HL-60 (cell line): ENCODE measurements around the gene FAM114A2.

ENCODE experiments used
- DNase-seq, 2 experiments: peaks; one replicate each; pipeline ENCODE4 v3.0.0-alpha.2; 2010 to 2020; ENCODE audit warnings: low read depth in 1 of 2, low spot score in 1 of 2
- H3K27ac ChIP-seq: fragments of 250-450 bp; sonication (Bioruptor Pico); replicated peaks from 2 replicates; pipeline ENCODE4 v1.5.1; 2020; ENCODE audit warnings: mild to moderate bottlenecking, moderate library complexity
- H3K27me3 ChIP-seq: fragments of 250-450 bp; sonication (Bioruptor Pico); 2 replicates; pipeline ENCODE4 v1.5.1; 2021; ENCODE audit warnings: mild to moderate bottlenecking, moderate library complexity; ENCODE audit not compliant: insufficient read depth, poor library complexity, severe bottlenecking
- H3K4me3 ChIP-seq: replicated peaks from 2 replicates; pipeline ENCODE4 v1.5.1; 2011; ENCODE audit warnings: mild to moderate bottlenecking, control low read depth, low read length; ENCODE audit not compliant: insufficient read depth
- GABPA ChIP-seq: IDR thresholded peaks from 2 replicates; pipeline ENCODE4 v1.6.1; 2012; ENCODE audit warnings: low read depth
- POLR2AphosphoS5 ChIP-seq: IDR thresholded peaks from 2 replicates; pipeline ENCODE4 v1.6.1; 2012; ENCODE audit warnings: low read depth
- REST ChIP-seq: IDR thresholded peaks from 2 replicates; pipeline ENCODE4 v1.6.1; 2012; ENCODE audit warnings: low read depth; ENCODE audit not compliant: insufficient replicate concordance
- SPI1 ChIP-seq: IDR thresholded peaks from 2 replicates; pipeline ENCODE4 v1.6.1; 2012; ENCODE audit warnings: low read depth, mild to moderate bottlenecking, borderline replicate concordance
- TF ChIP-seq, protein P1 (sequence below): IDR thresholded peaks from one replicate; pipeline ENCODE4 v1.5.1; 2011; ENCODE audit warnings: low read length, control low read depth, inconsistent platforms; ENCODE audit not compliant: insufficient read depth

Gene FAM114A2

GRCh38 chr5:154044581-154044980 lies 5.9 kb upstream of the FAM114A2 start:
- TF ChIP-seq REST: no peak
- no peak for TF ChIP-seq POLR2AphosphoS5
- TF ChIP-seq, protein P1, sequence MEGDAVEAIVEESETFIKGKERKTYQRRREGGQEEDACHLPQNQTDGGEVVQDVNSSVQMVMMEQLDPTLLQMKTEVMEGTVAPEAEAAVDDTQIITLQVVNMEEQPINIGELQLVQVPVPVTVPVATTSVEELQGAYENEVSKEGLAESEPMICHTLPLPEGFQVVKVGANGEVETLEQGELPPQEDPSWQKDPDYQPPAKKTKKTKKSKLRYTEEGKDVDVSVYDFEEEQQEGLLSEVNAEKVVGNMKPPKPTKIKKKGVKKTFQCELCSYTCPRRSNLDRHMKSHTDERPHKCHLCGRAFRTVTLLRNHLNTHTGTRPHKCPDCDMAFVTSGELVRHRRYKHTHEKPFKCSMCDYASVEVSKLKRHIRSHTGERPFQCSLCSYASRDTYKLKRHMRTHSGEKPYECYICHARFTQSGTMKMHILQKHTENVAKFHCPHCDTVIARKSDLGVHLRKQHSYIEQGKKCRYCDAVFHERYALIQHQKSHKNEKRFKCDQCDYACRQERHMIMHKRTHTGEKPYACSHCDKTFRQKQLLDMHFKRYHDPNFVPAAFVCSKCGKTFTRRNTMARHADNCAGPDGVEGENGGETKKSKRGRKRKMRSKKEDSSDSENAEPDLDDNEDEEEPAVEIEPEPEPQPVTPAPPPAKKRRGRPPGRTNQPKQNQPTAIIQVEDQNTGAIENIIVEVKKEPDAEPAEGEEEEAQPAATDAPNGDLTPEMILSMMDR: no peak
- DNase-seq: no peak
- H3K27ac ChIP-seq: no peak overlapping the region
- H3K27me3 ChIP-seq: no peaks in the 10 kb centered on the region
- no peak overlapping the region for H3K4me3 ChIP-seq

DNA sequence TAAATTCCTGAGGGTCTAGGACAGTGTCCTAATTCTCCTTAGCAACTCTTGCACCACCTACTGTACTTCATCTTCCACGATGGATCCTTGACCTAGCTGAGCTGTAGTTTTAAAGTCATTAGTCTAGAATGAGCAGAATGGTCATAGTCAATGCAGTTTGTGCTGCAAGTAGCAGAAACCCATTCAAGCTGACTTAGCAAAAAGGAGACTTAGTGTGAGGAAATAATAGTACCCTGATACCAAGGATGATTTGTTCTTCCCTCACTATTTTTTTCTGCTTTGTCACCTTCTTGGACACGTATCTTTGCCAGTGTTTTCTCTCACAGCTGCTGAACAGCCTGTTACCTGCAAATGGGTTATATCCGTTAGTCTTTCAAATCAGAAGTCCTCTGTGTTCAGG lies 5.4 kb upstream of the FAM114A2 start:
- H3K27ac ChIP-seq: no peak overlapping the region
- no peaks in the 10 kb centered on the region for H3K27me3 ChIP-seq
- H3K4me3 ChIP-seq: no peak overlapping the region
- no peak for TF ChIP-seq REST
- no peak for DNase-seq

- TF ChIP-seq POLR2AphosphoS5: no peak
- peak; percentile 9; the same call in 1 of the 2 replicates for TF ChIP-seq SPI1
- DNase-seq: peak in 1 of 2 experiments; percentile 12
- H3K27ac ChIP-seq: no peak overlapping the region
- H3K27me3 ChIP-seq: no peaks in the 10 kb centered on the region
- H3K4me3 ChIP-seq: no peak overlapping the region
These were observed 4.1 kb upstream of the FAM114A2 start for GRCh38 chr5:154042766-154043165.

DNA sequence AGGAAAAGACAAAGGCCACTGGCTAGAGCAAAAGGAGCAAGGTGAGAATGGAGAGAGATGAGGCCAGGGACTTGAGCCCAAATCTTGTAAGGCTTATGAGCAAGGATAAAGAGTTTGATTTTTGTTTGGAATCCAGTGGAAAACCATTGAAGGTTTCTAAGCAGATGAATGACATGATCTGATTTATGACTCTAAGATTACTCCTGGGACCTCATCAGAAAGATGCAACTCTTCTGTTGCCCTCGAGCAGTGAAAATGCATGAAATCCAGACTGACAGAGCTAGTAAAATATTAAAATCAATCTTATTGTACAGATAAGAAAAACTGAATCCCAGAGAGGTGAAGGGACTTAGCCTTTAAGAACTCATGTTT lies 734 bp upstream of the FAM114A2 start:
- TF ChIP-seq POLR2AphosphoS5 (no peak), REST (no peak), GABPA (no peak), SPI1 (no peak)
- TF ChIP-seq, protein P1: no peak
- DNase-seq: no peak
- no peaks in the 10 kb centered on the region for H3K27me3 ChIP-seq
- H3K27ac ChIP-seq: peak overlapping the region; percentile 87
- peak overlapping the region; percentile 75 for H3K4me3 ChIP-seq
